ENCODE data around the gene SLC15A2.

SLC15A2 gene

GRCh38 chr3:121988146-121988545, 93.9 kb downstream of the SLC15A2 start:
- DNase-seq, result no peak

GRCh38 chr3:121989943-121990342, 95.7 kb downstream of the SLC15A2 start:
- DNase-seq, result peak; percentile 7

DNA sequence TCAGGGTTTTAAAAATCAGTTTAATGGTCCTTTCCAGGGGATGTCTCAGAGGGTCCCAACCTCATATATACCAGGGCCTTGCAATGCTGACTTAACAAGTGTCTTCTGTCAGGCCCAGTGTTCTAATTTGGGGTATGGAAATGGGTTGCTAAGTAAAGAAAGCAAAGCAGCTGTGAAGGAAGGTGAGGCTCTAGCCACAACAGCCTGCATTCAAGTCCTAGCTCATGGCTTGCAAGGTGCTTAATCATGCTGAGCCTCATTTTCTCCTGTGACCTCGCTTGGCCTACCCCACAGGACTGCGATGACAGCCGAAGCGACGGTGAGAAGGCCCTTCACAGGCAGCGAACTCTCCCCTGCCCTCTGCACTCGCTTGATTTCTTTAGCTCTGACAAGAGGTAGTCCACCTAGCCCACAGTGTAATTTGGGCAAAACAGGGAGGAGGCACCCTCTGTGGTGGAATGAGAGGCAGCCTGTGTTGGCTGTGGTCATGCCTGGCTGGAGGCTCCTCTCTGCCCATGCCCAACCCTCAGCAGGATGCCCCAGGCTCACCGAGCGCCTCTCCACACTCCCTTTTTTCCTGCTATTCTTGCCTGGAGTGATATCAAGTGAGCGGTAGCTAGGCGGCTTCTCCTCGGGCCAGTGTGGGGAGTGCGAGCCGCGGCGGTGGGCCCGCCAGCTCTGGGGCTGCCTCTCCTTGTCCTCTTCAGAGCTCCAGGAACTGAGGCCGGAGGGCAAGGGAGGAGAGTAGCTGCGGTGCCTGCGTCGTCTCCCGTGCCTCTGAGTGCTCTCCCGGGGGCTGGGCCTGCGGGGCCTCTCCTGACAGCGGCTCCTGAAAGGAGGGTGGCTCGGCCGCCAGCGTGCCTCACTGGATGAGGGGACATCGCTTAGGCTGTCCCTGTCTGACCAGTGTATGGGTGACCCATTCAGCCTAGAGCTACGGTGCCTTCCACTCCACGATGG, 98.7 kb downstream of the SLC15A2 start:
- DNase-seq, result no peak

Data from hematopoietic multipotent progenitor cell treated with erythropoietin and hydrocortisone succinate and interleukin-3 and kit ligand, for 8 days (in vitro differentiated cells).